GM19452 (cell line): ENCODE results near the gene TMEM126B.
"Not testable (repeated sequence)": the region's sequence is repeated elsewhere in the genome, so short reads cannot be mapped to it uniquely, and the experiment has no call there.

Source experiments
- ATAC-seq: cut with Tn5 transposase; IDR thresholded peaks from one replicate; pipeline ENCODE4 v1.9.1; 2021; ENCODE audit not compliant: unreplicated experiment

The TMEM126B gene

DNA sequence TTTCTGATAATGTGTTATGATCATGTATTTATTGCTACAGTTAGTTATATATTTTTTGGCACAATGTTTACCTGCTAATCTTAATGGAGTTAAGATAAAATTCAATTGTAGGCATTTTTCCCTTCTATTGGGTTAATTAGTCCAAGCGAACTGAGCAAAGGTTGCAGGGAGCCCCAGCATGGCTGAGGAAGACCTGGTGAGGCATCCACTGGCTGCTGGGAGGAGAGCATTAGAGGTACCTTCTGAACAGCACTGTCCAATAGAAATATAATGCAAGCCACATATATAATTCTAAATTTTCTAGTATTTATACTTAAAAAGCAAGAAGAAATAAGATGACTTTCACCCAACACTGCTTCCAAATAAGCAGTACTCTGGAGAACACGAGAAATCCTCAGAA lies 18.7 kb downstream of the TMEM126B start:
- ATAC-seq = no peak

DNA sequence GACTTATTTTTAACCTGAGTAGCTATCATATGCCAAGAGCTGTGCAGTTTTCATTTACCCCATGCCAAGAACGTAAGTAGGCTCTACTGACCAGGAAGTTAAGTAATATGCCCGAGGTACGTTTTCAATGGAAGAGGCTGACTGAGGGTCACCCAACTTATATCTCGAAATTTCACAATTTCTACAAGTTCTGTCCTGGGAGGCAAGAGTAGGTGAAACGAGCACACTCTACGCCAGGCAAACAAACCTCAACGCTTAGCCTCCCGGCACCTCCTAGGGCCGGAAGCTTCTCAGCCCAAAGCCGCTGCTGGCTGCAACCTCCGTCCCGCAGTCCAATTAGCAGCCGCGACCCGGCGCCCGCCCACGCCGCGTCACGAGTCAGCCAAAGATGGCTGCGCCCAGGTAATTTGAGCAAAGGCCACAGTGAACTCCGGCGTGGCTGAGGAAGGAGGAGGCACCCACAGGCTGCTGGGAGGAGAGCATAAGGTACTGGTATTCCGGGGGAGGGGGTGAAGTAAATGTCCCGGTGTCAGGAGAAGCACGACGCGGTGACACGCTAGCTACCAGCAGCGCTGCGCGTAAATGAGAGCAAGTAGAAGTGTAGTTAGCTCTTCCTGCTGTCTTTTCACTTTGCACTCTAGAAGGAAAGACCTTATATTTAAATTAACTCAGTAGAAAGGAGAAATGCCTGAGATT lies 19.4 kb downstream of the TMEM126B start, which contains the start of gene TMEM126A:
TMEM126A (plus strand) TSS at position 364 of the 696 bp plus-strand sequence. CDS start 2,289 bp downstream, outside the sequence.
- ATAC-seq = peak; percentile 99

DNA sequence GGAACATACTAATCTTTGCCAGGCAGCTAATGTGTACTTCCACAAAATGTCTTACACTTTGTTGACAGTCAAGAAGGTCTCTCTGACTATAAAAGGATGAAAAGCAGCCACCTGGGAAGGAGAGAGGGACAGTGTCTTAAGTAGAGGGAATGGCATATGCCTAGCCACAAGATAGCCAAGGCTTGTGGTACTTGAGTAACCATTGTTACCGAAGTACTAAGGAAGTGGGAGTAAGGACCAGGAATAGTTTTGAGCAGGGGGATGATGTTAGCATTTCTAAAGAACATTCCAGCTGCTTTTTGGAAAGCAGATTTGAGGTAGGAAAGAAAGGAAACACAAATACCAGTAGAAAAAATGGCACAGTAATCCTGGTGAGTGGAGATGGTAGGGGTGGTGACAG lies 22.7 kb downstream of the TMEM126B start:
- no peak for ATAC-seq

DNA sequence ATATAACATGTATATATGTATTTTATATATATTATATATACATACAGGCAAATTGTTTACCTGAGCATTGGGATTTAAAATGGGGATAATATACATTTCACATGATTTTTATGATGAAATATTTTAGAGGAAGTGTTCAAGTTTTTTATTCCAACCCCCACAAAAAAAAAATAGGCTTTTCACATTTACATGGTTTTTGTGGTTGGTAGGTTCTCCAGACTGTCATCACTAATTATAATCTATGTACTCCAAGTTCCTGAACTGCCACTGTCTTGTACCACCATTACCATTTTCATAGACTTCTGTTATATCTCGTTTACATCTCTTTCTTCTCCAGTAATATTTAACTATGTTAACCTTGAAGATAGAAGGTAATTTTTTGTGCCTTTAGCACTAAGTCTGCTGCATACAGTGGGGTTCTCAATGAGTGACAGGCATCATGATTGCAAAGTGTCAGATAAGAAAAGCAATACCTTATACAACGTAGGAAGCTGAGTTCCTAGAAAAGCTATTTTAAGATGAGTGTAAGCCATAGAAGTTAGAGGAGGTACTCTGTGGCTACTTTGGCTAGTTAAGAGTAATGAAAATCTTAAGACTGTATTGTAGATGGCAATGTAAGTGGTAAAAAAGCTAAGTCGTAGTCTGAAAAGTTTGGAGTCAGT lies 24.5 kb downstream of the TMEM126B start:
- no peak for ATAC-seq

DNA sequence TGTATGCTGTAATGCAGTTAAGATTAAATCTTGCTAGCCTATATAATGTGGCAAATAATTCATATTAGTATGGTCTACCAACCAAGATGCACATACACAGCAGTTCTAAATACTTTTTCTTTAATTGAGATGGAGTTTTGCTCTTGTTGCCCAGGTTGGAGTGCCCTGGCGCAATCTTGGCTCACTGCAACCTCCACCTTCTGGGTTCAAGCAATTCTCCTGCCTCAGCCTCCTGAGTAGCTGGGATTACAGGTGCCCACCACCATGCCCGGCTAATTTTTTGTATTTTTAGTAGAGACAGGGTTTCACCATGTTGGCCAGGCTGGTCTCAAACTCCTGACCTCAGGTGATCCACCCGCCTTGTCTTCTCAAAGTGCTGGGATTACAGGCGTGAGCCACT lies 25.9 kb downstream of the TMEM126B start:
- not testable (repeated sequence) for ATAC-seq

DNA sequence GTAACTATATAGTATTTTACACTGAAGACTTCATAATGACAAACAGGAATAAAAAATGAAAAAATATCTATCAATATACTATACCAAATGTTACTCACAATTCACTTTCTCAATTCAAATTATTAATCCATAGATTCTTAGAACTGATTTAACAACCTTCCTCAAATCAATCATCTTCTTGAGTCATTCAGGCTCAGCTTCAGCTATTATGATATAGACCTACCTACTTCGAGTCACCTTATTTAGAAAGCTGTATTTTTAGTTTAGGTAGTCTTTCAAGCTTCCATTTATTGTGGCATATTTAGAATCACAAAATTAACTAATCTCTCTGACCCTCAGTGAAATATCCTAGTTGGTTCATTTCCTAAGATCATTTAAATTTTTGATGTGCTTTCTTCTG lies 28.4 kb downstream of the TMEM126B start:
- ATAC-seq = no peak

DNA sequence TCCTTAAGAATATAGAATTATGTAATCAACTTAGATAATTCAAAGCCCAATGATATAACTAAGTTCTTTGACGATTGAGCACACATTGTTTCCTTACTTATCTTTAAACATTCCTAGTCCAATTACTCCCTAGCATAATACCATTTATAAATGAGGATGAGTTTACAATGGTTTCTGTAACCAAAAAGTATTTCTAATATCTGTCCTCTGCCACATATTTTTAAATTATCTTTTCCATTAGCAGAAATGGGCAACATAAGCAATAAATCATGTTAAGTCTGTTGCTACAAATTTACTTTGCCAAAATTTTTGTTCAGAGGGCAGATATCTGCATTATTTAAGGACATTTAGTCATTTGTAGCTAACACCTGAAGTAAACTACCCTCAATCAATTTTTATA lies 29.8 kb downstream of the TMEM126B start:
- ATAC-seq = no peak

DNA sequence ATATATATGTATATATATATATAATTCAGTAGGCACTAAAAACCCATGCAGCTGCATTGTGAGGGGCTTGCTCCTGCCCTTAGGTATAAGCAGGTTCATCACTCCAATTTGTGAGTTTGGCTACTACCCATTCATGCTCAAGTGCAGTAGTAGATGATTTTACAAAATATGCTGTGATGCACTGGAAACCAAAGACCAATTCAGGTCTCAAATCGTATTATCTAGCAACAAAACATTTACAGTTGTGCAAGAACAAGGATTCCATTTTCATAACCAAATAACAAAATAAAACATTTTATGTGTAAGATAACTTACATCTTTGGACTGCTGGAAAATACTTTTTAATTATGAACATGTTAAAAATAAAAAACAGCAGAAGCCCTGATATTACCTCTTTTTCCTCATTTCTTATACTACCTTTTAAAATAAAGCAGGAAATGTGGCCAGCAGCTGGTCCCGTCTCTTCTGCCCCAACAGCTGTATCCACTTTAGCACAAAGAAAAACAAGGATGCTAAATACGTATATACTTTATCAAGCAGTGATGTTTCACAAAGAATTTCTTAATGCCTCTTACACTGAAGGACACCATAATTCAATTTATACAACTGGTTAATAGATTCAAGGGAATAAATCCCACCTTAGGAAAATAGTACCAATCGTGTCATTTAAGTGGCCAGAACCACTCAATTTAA lies 33.7 kb downstream of the TMEM126B start:
- no peak for ATAC-seq

DNA sequence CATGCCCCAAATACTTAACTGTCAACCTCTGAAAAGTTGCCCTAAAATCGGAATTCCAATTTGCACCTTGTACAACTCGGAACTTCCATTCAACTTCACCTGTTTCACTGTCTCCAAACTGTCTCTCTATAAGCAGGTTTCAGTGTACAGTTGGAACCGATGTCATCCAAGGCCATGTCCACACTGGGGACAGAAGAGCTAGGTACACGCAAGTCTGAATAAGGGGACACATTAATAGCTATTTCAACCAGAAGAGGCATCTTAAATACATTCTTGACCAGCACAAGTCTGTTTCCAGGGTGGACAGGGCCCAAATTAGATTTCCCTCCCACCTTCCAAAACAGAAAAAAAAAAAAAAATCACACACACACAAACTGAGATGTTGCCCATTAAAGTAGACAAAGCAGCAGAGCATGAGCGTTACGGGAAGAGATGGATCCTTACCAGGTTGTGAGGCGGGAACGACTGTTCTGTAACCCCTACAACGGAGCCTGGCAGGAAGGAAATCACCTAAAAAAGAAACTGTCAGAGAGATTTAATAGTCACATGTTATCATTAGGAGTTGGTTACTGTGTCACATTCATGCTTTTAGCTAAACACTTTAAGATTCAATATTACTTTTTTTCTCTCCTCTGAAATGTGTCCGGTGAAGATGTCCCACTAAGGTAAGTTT lies 34.8 kb downstream of the TMEM126B start:
- no peak for ATAC-seq

DNA sequence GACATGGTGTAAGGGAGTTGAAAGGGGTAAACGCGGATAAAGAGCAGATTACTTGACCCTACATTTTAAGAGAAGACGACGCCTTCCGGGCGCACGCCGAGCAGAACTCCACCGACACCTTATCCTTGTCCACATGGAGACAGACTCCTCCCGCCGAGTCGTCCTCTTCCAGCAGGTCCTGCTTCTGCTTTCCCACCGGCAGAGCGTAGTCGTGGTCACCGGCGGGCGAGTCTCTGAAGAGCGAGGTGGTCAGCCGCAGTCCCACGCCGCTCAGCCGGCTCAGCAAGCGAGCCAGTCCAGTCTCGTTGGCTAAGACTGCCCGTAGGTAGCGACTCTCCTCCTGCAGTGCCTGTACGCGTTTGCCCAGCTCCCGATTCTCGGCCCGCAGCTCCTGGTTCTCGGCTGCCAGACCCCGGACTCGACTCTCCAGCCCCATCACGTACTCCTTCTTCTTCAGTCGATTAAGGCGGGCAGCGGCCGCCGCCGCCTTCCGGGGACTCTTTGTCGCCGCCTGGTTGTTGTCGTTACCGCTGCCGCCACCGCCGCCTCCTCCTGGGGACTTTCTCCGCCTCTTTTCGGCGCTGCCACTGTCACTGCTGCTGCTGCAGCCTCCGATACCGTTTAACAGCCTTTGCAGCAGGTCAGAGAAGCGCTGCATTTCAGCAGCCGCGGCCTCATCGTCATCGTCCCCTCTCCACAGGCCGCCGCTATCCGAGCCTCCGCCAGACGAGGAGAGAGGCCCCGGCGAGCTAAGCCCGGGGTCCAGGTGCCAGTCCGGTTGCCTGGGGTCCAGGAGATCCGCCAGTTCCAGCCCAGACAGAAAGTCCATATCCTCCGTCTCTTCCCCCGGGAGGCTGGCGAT lies 35.6 kb downstream of the TMEM126B start:
- ATAC-seq = peak; percentile 62

DNA sequence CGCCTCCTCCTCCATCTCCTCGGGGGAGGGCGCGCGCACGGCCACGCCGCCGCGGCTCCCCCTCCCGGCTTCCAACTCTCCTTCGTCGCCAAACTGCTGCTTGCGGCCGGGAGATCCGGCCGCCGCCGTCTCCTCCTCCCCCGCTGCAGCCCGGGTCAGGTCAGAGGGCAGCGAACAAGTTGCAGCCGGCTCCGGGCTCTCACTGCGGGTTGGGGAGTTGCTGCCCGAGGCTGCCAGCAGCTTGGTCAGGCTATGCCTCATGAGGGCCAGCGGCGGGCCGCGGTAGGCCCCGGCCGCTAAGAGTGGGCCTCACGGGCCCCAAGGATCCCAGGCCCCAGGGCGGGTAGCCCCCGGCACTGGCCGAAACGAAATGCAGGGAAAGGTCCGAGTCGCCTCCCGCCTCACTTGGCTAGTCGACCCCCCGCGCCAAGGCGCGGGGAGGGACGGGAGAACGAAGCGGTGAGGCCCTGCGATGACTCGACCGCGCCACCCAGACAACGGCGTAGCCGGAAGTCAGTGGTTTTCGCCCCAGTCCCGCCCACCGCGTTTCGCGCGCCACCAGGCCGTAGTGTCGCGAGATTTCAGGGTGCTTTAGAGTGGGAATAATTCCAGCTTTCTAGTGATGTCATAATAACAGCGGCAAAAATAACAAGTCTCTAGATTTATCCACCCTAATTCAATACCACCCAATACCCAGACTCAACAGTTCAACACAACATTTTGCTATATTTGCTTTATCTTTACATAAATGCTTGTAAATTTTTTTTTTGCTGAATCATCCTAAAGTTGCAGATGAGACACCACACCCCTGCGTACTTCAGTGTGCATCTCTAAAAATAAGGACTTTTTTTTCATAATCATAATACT lies 36.5 kb downstream of the TMEM126B start, which contains the start of gene CREBZF:
CREBZF (minus strand) TSS at position 515 of the 867 bp plus-strand sequence; CDS start at position 261, 254 bp downstream.
- peak; percentile 91 for ATAC-seq

DNA sequence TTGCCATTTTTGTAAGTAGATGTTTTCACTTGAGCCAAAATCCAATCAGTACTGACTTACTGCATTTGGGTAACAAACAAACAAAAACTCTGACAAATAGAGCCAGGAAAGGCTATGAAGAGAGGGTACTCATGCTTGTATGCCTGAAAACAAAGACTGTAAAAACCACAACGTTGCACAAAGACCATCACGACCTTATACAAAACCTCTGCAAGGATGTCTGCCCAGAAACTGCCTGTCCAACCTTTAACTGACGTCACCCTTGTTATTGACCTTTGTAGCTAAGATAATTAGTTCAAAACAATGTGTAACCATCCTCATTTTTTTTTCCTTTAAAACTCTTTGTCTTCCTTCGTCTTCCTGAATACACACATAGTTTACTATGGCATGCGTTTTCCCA lies 37.3 kb downstream of the TMEM126B start:
- ATAC-seq = no peak

DNA sequence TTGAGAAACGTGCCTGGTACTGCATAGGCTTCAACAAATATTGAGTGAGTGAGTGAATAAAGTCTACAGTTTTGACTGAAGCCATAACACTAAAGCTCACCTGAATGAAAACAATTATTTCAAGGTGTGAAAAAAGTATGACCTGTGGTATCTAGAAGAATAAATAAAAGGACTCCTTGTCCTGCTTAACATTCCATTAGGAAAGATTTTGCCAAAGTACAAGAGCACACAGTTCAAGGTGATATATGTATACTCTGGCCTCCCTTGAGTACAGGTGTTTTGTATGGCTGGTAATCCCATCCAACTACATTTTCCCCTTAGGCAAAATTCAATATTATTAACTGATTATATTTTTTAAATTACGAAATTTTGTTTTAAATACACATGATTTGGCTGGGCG lies 38.3 kb downstream of the TMEM126B start:
- no peak for ATAC-seq

DNA sequence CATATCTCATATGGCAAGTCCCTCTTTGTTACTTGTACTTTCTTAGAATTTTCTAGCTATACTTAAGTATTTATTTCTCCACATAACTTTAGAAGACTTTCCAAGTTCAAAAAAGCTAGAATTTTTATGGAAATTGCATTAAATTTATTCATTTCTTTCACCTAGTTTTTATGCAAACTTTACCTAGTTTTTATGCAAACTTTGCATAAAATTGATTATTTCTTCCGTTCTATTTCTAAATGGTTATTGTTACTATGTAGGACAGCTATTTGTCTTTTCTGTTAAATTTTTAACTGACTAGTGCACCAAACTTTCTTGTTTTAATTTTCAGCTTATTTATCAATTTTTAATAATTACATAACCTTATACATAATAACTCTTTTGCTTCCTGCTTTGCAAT lies 39.8 kb downstream of the TMEM126B start:
- no peak for ATAC-seq

DNA sequence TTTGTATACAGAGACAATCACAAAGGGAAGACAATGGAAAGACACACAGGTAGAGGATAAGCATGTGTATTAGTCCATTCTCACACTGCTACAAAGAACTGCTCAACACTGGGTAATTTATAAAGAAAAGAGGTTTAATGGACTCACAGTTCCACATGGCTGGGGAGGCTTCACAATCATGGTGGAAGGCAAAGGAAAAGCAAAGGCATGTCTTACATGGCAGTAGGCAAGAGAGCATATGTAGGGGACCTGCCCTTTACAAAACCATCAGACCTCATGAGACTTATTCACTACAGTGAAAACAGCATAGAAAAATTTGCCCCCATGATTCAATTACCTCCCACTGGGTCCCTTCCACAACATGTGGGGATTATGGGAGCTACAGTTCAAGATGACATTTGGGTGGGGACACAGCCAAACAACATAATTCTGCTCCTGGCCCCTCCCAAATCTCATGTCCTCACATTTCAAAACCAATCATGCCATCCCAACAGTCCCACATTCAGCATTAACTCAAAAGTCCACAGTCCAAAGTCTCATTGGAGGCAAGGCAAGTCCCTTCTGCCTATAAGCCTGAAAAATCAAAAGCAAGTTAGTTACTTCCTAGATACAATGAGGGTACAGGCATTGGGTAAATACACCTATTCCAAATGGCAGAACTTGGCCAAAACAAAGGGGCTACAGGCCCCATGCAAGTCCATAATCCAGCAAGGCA lies 42.7 kb downstream of the TMEM126B start:
- ATAC-seq = not testable (repeated sequence)

DNA sequence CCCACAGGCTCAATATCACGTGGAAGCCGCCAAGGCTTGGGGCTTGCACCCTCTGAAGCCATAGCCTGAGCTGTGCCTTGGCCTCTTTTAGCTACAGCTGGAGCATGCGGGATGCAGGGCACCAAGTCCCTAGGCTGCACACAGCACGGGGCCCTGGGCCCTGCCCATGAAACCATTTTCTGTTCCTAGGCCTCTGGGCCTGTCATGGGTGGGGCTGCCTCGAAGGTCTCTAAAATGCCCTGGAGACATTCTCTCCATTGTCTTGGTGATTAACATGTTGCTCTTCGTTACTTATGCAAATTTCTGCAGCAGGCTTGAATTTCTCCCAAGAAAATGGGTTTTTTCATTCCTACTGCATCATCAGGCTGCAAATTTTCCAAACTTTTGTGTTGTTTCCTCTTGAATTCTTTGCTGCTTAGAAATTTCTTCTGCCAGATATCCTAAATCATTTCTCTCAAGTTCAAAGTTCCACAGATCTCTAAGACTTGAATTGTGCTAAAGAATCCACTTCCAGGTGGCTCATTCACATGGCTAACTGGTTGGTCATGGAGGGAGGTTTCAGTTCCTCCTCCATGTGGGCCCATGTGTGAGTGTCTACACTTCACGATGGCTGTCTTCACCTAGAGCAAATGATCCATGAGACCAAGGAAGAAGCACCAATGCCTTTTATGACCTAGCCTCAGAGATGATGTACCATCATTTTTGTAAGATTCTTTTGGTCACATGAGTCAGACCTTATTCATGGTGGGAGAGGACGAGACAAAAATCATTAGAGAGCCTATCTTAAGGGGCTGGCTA lies 43.9 kb downstream of the TMEM126B start:
- no peak for ATAC-seq

DNA sequence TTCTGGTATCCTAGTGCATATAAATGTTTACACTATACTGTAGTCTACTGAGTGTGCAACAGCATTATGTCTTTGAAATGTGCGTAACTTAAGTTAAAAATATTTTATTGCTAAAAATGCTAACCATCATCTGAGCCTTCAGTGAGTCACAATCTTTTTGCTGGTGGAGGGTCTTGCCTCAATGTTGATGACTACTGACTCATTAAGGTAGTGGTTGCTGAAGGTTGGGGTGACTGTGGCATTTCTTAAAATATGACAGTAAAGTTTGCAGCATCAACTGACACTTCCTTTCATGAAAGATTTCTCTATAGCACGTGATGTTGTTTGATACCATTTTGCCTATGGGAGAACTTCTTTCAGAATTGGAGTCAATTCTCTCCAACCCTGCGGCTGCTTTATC lies 45.0 kb downstream of the TMEM126B start:
- ATAC-seq = no peak

DNA sequence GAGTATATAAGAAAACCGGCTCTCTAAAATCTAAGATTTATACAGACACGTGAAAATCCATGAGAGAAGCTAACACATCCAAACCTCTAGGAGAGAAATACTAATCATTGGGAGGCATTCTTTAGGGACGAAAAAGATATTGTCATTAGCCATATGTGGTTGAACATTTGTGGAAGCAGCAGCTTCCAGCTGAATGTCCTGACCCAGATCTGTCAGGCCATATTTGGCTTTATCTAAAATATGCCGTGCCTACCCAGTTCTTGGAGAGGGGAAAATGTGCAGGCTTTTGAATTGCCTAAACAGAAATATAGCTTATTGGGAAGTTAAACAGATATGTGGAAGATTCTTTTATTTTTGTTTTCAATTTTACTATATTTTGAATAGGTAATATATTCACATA lies 51.2 kb downstream of the TMEM126B start:
- no peak for ATAC-seq
